GM21526 (cell line): ENCODE data around the gene PAGR1.
"Not testable (repeated sequence)": the region's sequence is repeated elsewhere in the genome, so short reads cannot be mapped to it uniquely, and the experiment has no call there.

Experiments used
- ATAC-seq: cut with Tn5 transposase; IDR thresholded peaks from one replicate; pipeline ENCODE4 v1.9.1; 2021; ENCODE audit warnings: moderate library complexity; ENCODE audit not compliant: unreplicated experiment, low FRiP score

Gene PAGR1

DNA sequence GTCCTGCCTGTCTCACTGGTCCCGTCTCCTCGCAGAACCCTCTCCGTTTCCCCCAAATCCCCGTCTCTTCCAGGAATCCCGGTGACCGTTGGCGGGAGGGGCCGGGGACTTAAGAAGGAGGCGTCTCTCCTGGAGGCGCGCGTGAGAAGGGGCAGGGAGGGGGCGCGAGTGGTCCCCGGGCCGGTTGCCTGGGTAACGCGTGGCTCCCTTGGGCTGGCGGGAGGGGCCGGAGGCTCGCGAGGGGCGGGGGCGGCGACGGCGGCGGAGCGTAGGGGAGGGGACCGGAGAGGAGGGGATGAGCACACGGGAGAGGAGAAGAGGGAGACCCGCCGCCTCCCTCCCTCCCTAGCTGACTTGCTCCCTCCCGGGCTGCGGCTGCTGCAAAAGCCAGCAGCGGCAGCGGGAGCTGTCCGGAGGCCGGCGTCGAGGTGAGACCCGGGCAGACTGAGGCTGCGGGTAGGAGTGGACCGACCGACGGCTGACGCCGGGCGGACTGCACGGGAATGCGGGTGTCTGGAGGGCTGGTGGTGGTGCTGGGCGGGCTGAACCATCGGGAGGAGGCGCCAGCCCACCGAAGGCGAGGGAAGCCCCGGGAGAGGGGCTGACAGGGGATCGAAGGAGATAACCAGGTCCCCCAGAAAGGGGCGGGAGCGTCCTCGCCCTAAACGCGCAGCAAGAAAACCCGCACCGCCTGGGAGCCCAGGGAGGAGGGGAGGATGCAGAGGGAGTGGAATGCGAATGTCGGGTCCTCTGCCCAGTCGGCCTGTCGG is 3.9 kb upstream of the PAGR1 start, which contains the start of gene PRRT2:
PRRT2 (plus strand) TSS at position 298 of the 770 bp plus-strand sequence. CDS start 862 bp downstream, outside the sequence.
- ATAC-seq, result no peak

DNA sequence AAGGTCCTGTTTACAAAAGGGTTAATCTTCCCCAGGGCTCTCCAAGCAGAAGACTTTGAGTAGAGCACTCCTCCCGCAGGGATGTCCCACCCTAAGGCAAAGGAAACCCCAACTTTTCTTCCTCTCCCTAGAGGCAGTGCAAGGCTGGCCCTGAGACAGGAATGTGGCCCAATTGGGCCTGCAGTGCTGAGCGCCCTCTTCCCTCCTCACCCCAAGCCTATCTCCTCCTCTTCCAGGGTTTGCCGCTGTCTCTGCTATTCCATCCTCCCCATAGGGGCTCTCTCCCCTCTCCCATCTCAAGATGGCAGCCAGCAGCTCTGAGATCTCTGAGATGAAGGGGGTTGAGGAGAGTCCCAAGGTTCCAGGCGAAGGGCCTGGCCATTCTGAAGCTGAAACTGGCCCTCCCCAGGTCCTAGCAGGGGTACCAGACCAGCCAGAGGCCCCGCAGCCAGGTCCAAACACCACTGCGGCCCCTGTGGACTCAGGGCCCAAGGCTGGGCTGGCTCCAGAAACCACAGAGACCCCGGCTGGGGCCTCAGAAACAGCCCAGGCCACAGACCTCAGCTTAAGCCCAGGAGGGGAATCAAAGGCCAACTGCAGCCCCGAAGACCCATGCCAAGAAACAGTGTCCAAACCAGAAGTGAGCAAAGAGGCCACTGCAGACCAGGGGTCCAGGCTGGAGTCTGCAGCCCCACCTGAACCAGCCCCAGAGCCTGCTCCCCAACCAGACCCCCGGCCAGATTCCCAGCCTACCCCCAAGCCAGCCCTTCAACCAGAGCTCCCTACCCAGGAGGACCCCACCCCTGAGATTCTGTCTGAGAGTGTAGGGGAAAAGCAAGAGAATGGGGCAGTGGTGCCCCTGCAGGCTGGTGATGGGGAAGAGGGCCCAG is 3.0 kb upstream of the PAGR1 start:
- no peak for ATAC-seq

DNA sequence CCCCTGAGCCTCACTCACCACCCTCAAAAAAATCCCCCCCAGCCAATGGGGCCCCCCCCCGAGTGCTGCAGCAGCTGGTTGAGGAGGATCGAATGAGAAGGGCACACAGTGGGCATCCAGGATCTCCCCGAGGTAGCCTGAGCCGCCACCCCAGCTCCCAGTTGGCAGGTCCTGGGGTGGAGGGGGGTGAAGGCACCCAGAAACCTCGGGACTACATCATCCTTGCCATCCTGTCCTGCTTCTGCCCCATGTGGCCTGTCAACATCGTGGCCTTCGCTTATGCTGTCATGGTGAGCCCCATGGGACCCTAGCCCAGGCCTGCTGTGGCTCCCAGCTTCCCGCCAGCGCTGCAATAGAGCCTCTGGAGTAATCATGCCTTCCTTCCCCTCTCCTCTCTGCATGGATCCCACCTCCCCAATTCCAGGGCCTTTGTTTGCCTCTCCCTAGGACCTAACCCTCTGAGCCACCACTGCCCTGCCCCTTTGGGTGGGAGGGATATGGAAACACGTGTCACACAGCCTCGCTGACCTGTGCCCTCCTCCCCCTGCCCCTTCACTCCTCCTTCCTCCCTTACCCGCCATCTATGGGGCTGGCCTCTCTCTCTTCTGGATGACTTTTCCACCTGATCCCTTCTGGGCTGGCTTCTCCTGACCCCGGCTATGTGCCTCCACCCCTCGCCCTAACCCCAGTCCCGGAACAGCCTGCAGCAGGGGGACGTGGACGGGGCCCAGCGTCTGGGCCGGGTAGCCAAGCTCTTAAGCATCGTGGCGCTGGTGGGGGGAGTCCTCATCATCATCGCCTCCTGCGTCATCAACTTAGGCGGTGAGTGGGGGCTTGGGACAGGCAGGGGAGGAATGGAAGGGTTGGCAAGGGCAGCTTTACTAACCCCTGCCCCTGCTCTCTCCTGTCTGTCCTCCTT is 2.0 kb upstream of the PAGR1 start:
- ATAC-seq, result no peak

DNA sequence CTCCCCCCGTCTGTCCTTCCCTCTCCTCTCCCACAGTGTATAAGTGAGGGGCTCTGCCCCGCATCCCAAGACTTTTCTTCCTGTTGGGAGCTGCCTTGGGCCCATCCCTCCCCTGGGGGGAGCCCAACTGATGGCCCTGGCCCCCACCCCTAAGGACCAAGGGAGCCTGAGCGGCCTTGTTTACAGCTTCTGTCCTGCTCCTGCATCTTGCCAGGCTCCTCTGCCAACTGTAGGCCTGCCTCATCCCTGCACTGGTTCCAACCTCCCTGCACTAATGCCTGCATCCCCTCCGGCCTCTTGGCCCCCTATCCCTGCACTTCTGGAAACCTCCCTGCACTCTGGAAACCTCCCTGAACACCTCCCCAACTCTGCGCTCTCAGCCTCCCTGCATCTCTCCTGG is 1.4 kb upstream of the PAGR1 start:
- ATAC-seq, result no peak

- ATAC-seq, result no peak
These were observed 775 bp upstream of the PAGR1 start for GRCh38 chr16:29815032-29815721.

- peak; percentile 2 for ATAC-seq
These were observed 916 bp downstream of the PAGR1 start for GRCh38 chr16:29816694-29817441.

- ATAC-seq, result no peak
These were observed 2.1 kb downstream of the PAGR1 start for GRCh38 chr16:29818082-29818481.

DNA sequence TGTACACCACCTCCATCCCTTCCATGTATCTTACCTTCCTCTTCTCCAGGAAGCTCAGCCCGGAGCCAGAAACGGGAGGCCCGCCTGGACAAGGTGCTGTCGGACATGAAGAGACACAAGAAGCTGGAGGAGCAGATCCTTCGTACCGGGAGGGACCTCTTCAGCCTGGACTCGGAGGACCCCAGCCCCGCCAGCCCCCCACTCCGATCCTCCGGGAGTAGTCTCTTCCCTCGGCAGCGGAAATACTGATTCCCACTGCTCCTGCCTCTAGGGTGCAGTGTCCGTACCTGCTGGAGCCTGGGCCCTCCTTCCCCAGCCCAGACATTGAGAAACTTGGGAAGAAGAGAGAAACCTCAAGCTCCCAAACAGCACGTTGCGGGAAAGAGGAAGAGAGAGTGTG is 3.6 kb downstream of the PAGR1 start:
- ATAC-seq, result no peak

- ATAC-seq, result no peak
These were observed 4.3 kb downstream of the PAGR1 start, which contains the start of gene MVP for GRCh38 chr16:29820271-29820701. TSS of gene MVP (plus strand) at chr16:29820462. CDS start at chr16:29830550, 10,088 bp downstream.

- ATAC-seq, result no peak
These were observed 5.0 kb downstream of the PAGR1 start for GRCh38 chr16:29820730-29821642.

GRCh38 chr16:29821643-29822115 is 5.7 kb downstream of the PAGR1 start:
- no peak for ATAC-seq

DNA sequence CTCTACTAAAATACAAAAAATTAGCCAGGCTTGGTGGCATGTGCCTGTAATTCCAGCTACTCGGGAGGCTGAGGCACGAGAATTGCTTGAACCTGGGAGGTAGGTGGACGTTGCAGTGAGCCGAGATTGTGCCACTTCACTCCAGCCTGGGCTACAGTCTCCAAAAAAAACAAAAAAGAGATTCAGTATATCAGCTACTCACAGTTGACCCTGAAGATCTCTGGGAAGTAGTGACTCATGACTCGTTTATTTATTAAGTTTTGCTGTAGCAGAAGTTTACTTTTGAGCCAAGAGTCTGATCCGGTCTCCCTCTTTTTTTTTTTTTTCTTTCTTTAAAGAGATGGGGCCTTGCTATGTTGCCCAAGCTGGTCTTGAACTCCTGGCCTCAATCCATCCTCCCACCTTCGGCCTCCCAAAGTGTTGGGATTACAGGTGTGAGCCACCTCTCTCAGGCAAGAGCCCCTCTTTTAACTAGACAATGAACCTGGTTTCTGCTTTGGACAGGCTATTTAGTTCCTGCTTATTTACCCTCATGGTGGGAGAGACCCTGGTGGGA is 8.7 kb downstream of the PAGR1 start:
- ATAC-seq, result no peak

GRCh38 chr16:29825145-29826044 is 9.4 kb downstream of the PAGR1 start:
- no peak for ATAC-seq

GRCh38 chr16:29826342-29826695 is 10.4 kb downstream of the PAGR1 start:
- ATAC-seq, result no peak

GRCh38 chr16:29830774-29831173 is 14.8 kb downstream of the PAGR1 start:
- no peak for ATAC-seq

DNA sequence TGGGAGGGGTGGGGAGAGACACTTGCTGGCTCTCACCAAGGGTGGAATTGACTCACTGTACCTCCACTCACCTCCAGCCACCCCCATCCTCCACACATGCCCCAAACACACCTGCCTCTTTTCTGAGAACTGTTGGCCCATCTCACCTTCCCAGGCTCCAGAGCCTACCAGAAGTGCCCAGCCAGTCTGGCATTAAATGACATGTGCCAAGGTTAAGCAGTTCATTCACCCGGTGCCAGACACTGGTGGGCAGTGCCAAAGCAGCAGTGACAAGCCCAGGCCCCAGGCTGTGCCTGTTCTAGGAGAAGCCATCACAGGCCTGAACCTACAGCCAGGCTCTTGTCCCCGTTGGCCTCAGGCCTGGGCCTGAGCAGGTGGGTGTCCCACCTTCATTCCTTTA is 15.5 kb downstream of the PAGR1 start:
- no peak for ATAC-seq

- not testable (repeated sequence) for ATAC-seq
These were observed 17.3 kb downstream of the PAGR1 start for GRCh38 chr16:29833219-29833618.
